Omental fat pad (tissue), 4 donors: ENCODE data around the gene FGD4. TPM values are rescaled to one million over a fixed set of nuclear protein-coding genes. Genes with fewer than 3 reads are reported as not detected.

ENCODE experiments used
- ATAC-seq: fragments of 150-250 bp; one replicate; pipeline ENCODE4 v1.9.1; 2016; ENCODE audit warnings: mild to moderate bottlenecking, moderate library complexity; ENCODE audit not compliant: low FRiP score
- DNase-seq: peaks from one replicate; pipeline ENCODE4 v3.0.0-alpha.2; 2019; ENCODE audit warnings: low spot score
- total RNA-seq, 4 donors: library from RNA; depleted of rRNA; stranded (reverse); fragments of >200 nt; gene quantifications; one replicate each; pipeline ENCODE4 v1.1.0, GENCODE V29; 2016
- TF ChIP-seq, protein P1 (sequence below), 3 donors: fragments of 450-650 bp; IDR thresholded peaks; one replicate each; pipeline ENCODE4 v1.5.1; 2016 to 2017; ENCODE audit warnings: antibody characterized with exemption in 3 of 3, mild to moderate bottlenecking in 3 of 3, moderate library complexity in 2 of 3

The FGD4 gene
- total RNA-seq, 4 donors from 2014 or later = 43.1 to 111 (median 51.5) TPM

DNA sequence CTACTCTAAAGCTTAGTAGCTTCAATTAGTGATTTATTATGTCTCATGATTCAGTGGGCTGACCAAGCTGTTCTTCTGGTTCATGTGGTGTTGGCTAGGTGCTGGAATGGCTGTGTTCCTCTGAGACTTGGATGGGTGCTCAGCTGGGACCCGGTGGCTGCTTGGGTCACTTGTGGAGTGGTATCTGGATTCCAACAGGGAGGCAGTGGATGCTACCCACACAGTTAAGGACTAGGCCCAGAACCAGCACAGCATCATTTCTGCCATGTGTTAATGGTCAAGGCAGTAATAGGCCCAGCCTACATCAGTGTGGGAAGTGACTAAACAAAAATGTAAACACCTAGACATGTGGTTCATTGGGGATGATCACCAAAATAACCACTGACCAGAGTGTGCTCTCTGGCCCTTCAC, 72.2 kb downstream of the FGD4 start:
- ATAC-seq = no peak
- DNase-seq = no peak

DNA sequence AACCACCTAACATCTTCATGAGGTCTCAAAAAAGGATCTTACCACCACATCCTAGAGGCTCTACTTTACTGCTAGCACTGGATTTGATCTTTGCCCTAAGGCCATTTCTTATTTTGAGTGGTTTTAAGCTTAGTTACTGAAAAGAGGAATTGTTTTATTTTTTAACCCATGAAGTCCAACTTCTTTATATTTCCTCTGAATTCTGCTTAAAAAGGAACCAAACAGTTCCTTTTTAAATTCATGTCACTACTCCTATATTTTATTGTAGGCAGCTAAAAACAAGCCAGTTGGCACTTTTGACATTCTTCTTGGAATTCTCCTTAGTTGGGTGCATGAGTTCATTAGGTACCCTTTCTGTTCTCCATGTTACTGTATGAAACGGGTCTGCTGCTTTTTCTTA, 76.4 kb downstream of the FGD4 start:
- TF ChIP-seq, protein P1, sequence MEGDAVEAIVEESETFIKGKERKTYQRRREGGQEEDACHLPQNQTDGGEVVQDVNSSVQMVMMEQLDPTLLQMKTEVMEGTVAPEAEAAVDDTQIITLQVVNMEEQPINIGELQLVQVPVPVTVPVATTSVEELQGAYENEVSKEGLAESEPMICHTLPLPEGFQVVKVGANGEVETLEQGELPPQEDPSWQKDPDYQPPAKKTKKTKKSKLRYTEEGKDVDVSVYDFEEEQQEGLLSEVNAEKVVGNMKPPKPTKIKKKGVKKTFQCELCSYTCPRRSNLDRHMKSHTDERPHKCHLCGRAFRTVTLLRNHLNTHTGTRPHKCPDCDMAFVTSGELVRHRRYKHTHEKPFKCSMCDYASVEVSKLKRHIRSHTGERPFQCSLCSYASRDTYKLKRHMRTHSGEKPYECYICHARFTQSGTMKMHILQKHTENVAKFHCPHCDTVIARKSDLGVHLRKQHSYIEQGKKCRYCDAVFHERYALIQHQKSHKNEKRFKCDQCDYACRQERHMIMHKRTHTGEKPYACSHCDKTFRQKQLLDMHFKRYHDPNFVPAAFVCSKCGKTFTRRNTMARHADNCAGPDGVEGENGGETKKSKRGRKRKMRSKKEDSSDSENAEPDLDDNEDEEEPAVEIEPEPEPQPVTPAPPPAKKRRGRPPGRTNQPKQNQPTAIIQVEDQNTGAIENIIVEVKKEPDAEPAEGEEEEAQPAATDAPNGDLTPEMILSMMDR (IDR thresholded peaks at IDR 0.05) = no peak
- no peak for ATAC-seq
- DNase-seq = no peak

More for the DNA sequence above, 72.2 kb downstream of the FGD4 start:
- TF ChIP-seq, protein P1 (IDR thresholded peaks at IDR 0.05) = no peak

DNA sequence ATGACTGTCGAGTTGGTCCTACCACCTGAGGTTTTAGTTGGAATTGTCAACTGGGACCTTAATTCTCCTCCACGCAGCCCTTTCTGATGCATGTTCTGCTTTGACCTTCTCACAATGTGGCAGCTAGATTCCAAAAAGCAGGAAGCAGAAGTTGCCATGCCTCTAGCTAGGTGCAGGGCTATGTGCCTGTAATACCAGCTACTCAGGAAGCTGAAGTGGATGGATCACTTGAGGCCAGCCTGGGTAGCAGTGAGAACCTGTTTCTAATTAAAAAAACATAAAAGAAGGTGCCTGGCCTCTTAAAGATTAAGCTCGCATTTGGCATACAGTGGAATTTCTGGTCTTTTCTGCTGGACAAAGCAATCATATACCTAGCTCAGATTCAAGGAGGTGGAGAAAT, 77.1 kb downstream of the FGD4 start:
- no peak for ATAC-seq
- TF ChIP-seq, protein P1 (IDR thresholded peaks at IDR 0.05) = no peak
- no peak for DNase-seq

DNA sequence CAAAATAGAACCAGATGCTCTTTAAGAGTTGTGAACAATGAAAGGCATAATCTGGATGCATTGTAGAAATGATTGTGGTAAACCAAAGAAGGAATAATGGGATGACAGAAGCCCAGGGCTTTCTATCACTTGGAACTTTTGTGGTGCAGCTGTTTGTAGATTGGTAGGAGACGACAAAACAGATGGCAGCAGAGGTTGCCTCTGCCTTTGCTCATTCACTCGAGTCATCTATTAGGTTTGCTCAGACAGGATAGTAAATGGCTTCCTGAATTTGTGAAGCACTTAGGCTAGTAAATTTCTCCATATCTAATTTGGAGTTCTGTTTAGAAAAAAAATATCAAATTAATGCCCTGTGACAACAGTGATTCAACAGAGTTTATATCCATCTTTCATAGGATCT, 78.4 kb downstream of the FGD4 start:
- TF ChIP-seq, protein P1 (IDR thresholded peaks at IDR 0.05) = no peak
- ATAC-seq = no peak
- DNase-seq = no peak

DNA sequence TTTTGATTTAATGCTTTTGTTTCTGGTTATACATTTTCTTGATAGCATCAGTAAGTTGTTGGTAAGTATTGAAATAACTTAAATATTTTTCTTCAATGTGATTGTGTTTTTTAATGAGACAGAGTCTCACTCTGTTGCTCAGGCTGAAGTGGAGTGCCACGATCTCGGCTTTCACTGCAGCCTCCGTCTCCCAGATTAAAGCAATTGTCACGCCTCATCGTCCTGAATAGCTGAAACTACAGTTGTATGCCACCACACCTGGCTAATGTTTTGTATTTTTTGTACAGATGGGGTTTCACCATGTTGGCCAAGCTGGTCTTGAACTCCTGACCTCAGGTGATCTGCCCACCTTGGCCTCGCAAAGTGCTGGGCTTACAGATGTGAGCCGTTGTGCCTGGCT, 78.8 kb downstream of the FGD4 start:
- TF ChIP-seq, protein P1 (IDR thresholded peaks at IDR 0.05) = no peak
- ATAC-seq = no peak
- no peak for DNase-seq

DNA sequence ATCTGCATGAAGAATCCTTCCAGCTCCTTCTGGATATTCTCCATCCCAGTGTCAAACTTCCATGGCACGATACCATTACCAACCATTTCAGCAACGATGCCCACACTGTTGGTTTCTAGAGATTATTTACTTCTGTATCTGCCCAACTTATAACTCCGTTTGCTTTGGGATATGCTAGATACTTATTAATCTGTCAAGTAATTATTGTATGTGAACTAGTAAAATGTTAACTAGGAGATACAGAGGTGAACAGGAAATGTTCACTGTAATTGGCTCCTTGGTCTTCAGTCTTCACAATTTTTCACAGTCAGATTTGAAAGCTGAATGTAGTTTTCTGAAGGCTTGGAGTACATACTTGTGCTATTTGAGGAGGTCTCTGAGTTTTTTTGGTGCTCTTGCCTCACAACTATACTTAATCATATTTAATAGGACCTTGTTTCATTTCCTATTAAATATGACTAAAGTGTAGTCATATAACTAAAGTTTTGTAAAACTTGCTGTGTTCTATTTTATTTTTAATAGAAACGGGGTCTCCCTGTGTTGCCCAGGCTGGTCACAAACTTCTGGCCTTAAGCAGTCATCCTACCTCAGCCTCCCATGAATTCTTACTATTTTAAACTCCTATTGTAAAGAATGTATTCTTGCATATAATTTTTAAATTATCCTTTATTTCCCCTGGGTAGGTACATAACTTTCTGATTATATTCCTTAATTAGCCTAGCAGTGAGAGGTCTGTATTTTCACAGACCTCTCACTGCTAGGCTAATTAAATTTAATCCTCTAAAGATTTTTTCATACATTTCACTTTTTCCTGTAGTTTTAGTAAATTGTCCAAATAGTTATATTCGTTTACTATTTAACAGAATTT, 79.7 kb downstream of the FGD4 start:
- DNase-seq (no peak), ATAC-seq (no peak)
- TF ChIP-seq, protein P1 (IDR thresholded peaks at IDR 0.05) = no peak

DNA sequence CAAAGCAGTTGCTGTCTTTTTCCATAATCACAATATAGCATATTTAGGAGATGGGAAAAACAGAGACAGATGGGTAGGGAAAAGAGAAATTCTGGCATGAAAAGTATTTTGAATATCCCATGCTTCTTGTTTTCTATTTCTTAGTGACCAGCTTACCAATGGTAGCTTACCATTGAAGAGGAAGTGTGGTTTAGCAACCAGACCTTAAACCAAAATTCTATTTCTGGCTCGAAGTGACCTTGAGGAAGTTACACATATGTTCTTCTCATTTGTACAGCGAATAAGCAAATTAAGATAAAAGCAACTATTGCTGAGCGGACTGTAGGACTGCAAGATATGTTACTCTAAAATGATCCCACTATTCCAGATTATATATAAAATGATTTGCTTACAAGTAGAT, 82.9 kb downstream of the FGD4 start:
- ATAC-seq (no peak), DNase-seq (no peak)
- TF ChIP-seq, protein P1 (IDR thresholded peaks at IDR 0.05) = no peak
